Mammary epithelial cell (primary cell): ENCODE results near the gene ZNF212.

Experiments
- EZH2 ChIP-seq: IDR thresholded peaks from 2 replicates; pipeline ENCODE4 v1.6.1; 2012; ENCODE audit warnings: low read length, inconsistent platforms, borderline replicate concordance
- TF ChIP-seq, protein P1 (sequence below), 2 donors: IDR thresholded peaks in 1 of 2; conservative IDR thresholded peaks in 1 of 2; 2 replicates each; pipeline ENCODE4 v1.5.1; 2011 to 2012; ENCODE audit warnings: inconsistent platforms in 2 of 2, low read length in 2 of 2, mild to moderate bottlenecking in 2 of 2, control low read depth in 1 of 2, low read depth in 1 of 2; ENCODE audit not compliant: insufficient read depth in 1 of 2; ENCODE audit errors: extremely low read depth in 1 of 2

- TF ChIP-seq, protein P1, sequence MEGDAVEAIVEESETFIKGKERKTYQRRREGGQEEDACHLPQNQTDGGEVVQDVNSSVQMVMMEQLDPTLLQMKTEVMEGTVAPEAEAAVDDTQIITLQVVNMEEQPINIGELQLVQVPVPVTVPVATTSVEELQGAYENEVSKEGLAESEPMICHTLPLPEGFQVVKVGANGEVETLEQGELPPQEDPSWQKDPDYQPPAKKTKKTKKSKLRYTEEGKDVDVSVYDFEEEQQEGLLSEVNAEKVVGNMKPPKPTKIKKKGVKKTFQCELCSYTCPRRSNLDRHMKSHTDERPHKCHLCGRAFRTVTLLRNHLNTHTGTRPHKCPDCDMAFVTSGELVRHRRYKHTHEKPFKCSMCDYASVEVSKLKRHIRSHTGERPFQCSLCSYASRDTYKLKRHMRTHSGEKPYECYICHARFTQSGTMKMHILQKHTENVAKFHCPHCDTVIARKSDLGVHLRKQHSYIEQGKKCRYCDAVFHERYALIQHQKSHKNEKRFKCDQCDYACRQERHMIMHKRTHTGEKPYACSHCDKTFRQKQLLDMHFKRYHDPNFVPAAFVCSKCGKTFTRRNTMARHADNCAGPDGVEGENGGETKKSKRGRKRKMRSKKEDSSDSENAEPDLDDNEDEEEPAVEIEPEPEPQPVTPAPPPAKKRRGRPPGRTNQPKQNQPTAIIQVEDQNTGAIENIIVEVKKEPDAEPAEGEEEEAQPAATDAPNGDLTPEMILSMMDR (conservative IDR thresholded peaks at IDR 0.05 in 1 of 2, IDR thresholded peaks at IDR 0.05 in 1 of 2; ENCODE audit: extremely low read depth in 1 of 2, insufficient read depth in 1 of 2, low read depth in 1 of 2, low read length in 2 of 2): no peak
- TF ChIP-seq EZH2: no peak
Measured at GRCh38 chr7:149216402-149216801, 23.0 kb upstream of the ZNF212 start.
